ENCODE measurements around the gene PLXNA4.

DNA sequence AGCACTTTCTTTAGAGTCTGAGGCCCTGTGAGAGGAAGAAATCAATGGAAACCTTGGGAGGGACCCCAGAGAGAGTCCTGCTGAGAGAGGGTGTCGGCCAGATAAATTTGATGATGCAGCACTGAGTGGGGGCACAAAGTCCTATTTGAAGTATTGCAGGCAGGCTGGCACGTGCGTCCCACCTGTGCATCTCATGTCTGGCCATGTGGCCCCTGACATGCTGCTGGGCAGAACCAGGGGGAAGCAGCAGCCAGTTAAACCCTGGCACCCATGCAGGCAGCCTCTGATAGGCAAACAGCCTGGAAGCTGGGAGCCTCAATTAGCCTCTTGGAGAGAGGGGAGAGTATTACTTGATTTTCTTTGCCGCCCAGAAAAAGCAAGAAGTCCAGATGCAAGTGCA, 180.9 kb downstream of the PLXNA4 start:
- TF ChIP-seq, protein P1, sequence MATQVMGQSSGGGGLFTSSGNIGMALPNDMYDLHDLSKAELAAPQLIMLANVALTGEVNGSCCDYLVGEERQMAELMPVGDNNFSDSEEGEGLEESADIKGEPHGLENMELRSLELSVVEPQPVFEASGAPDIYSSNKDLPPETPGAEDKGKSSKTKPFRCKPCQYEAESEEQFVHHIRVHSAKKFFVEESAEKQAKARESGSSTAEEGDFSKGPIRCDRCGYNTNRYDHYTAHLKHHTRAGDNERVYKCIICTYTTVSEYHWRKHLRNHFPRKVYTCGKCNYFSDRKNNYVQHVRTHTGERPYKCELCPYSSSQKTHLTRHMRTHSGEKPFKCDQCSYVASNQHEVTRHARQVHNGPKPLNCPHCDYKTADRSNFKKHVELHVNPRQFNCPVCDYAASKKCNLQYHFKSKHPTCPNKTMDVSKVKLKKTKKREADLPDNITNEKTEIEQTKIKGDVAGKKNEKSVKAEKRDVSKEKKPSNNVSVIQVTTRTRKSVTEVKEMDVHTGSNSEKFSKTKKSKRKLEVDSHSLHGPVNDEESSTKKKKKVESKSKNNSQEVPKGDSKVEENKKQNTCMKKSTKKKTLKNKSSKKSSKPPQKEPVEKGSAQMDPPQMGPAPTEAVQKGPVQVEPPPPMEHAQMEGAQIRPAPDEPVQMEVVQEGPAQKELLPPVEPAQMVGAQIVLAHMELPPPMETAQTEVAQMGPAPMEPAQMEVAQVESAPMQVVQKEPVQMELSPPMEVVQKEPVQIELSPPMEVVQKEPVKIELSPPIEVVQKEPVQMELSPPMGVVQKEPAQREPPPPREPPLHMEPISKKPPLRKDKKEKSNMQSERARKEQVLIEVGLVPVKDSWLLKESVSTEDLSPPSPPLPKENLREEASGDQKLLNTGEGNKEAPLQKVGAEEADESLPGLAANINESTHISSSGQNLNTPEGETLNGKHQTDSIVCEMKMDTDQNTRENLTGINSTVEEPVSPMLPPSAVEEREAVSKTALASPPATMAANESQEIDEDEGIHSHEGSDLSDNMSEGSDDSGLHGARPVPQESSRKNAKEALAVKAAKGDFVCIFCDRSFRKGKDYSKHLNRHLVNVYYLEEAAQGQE (IDR thresholded peaks at IDR 0.05; ENCODE audit: insufficient replicate concordance, low read depth), result no peak
- TF ChIP-seq POLR2AphosphoS5 (IDR thresholded peaks at IDR 0.05; ENCODE audit: low read depth), result no peak
- TF ChIP-seq, protein P2, sequence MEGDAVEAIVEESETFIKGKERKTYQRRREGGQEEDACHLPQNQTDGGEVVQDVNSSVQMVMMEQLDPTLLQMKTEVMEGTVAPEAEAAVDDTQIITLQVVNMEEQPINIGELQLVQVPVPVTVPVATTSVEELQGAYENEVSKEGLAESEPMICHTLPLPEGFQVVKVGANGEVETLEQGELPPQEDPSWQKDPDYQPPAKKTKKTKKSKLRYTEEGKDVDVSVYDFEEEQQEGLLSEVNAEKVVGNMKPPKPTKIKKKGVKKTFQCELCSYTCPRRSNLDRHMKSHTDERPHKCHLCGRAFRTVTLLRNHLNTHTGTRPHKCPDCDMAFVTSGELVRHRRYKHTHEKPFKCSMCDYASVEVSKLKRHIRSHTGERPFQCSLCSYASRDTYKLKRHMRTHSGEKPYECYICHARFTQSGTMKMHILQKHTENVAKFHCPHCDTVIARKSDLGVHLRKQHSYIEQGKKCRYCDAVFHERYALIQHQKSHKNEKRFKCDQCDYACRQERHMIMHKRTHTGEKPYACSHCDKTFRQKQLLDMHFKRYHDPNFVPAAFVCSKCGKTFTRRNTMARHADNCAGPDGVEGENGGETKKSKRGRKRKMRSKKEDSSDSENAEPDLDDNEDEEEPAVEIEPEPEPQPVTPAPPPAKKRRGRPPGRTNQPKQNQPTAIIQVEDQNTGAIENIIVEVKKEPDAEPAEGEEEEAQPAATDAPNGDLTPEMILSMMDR (IDR thresholded peaks at IDR 0.05; ENCODE audit: insufficient read depth, low read length), result no peak
